Sigmoid colon (tissue), 4 donors: ENCODE results near the gene DNER.

Experiments
- EP300 ChIP-seq, 4 donors: sonication (generic); formaldehyde crosslinking; IDR thresholded peaks; one replicate each; pipeline ENCODE4 v1.6.1; 2017; ENCODE audit warnings: antibody characterized with exemption in 4 of 4
- POLR2A ChIP-seq, 2 donors: fragments of 450-650 bp; IDR thresholded peaks; one replicate each; pipeline ENCODE4 v1.6.1; 2016; ENCODE audit warnings: antibody characterized with exemption in 2 of 2, mild to moderate bottlenecking in 2 of 2, moderate library complexity in 2 of 2
- POLR2AphosphoS5 ChIP-seq, 4 donors: sonication (generic); formaldehyde crosslinking; IDR thresholded peaks; one replicate each; pipeline ENCODE4 v1.6.1; 2017; ENCODE audit warnings: antibody characterized with exemption in 4 of 4
- TF ChIP-seq, protein P1 (sequence below), 4 experiments: fragments of 450-650 bp in 3 of 4; fragments of 200-600 bp in 1 of 4; IDR thresholded peaks; one replicate each; pipeline ENCODE4 v1.5.1; 2016 to 2019; ENCODE audit warnings: antibody characterized with exemption in 4 of 4, mild to moderate bottlenecking in 3 of 4, moderate library complexity in 2 of 4

DNA sequence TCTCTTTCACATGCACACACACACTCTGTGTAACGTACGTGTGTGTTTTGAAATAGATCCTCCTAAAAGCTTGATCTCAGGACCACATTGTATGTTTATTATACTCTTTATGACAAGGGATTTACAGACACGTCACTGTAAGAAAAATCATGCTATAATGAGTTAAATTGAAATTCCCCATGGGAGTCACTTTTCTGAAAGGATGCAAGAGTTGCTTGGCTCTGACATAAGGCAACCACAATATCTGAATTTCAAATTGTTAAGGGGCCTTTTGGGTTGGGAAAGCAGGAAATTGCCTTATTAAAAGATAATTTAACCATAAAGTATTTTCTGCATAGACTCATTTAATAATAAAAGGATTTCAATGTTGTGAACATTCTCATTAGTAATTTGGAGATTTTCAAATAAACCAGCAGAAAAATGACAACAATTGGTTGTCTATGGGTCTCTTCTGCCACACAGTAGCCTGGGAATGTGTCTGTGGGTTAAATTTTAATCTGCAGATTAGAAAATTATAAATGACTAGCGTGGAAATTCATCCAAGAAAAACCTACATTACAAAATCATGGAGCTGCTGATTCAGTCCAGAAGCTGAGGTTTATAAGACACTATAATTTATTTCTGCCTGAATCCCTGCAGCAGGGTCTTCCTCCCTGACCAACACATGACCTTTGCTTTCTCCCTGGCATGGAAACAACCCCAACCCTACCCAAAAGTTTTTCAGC, 367.4 kb downstream of the DNER start:
- TF ChIP-seq, protein P1, sequence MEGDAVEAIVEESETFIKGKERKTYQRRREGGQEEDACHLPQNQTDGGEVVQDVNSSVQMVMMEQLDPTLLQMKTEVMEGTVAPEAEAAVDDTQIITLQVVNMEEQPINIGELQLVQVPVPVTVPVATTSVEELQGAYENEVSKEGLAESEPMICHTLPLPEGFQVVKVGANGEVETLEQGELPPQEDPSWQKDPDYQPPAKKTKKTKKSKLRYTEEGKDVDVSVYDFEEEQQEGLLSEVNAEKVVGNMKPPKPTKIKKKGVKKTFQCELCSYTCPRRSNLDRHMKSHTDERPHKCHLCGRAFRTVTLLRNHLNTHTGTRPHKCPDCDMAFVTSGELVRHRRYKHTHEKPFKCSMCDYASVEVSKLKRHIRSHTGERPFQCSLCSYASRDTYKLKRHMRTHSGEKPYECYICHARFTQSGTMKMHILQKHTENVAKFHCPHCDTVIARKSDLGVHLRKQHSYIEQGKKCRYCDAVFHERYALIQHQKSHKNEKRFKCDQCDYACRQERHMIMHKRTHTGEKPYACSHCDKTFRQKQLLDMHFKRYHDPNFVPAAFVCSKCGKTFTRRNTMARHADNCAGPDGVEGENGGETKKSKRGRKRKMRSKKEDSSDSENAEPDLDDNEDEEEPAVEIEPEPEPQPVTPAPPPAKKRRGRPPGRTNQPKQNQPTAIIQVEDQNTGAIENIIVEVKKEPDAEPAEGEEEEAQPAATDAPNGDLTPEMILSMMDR (IDR thresholded peaks at IDR 0.05) = no peak
- TF ChIP-seq POLR2A (IDR thresholded peaks at IDR 0.05) (no peak), EP300 (IDR thresholded peaks at IDR 0.05) (no peak), POLR2AphosphoS5 (IDR thresholded peaks at IDR 0.05) (no peak)
